GM23338 (cell line): ENCODE data around the gene SCIN. TPM values are rescaled to one million over a fixed set of nuclear protein-coding genes. Genes with fewer than 3 reads are reported as not detected.

ENCODE experiments used
- ATAC-seq: fragments of 200-7000 bp; cut with Tn5 transposase; 3 replicates; pipeline ENCODE4 v1.9.1; 2020
- DNase-seq: peaks from one replicate; pipeline ENCODE4 v3.0.0-alpha.2; 2015; ENCODE audit warnings: low spot score
- H2AFZ ChIP-seq: fragments of 200-600 bp; sonication (generic); 2 replicates; pipeline ENCODE4 v1.8.0; 2016; ENCODE audit warnings: antibody characterized with exemption, mild to moderate bottlenecking, moderate library complexity
- H3F3A ChIP-seq: fragments of 200-600 bp; sonication (generic); replicated peaks from 2 replicates; pipeline ENCODE4 v1.8.0; 2017; ENCODE audit warnings: antibody characterized with exemption, mixed run types, low read depth
- H3K27ac ChIP-seq: fragments of 200-600 bp; sonication (generic); 2 replicates; pipeline ENCODE4 v1.6.1; 2016; ENCODE audit warnings: low read depth
- H3K27me3 ChIP-seq: fragments of 200-600 bp; sonication (generic); 2 replicates; pipeline ENCODE4 v1.8.0; 2016; ENCODE audit warnings: mild to moderate bottlenecking, mixed run types, moderate library complexity; ENCODE audit not compliant: insufficient read depth
- H3K36me3 ChIP-seq: fragments of 200-600 bp; sonication (generic); 2 replicates; pipeline ENCODE4 v1.8.0; 2016; ENCODE audit warnings: mild to moderate bottlenecking; ENCODE audit not compliant: insufficient read depth
- H3K4me1 ChIP-seq: fragments of 200-600 bp; sonication (generic); 2 replicates; pipeline ENCODE4 v1.8.0; 2016; ENCODE audit warnings: mild to moderate bottlenecking, moderate library complexity; ENCODE audit not compliant: insufficient read depth
- H3K4me2 ChIP-seq: fragments of 200-600 bp; sonication (generic); 2 replicates; pipeline ENCODE4 v1.7.1; 2017; ENCODE audit warnings: mixed run types
- H3K4me3 ChIP-seq: fragments of 200-600 bp; sonication (generic); 2 replicates; pipeline ENCODE4 v1.6.1; 2016; ENCODE audit warnings: mixed run types
- H3K79me2 ChIP-seq: fragments of 200-600 bp; sonication (generic); replicated peaks from 2 replicates; pipeline ENCODE4 v1.8.0; 2017; ENCODE audit warnings: mild to moderate bottlenecking; ENCODE audit not compliant: insufficient read depth
- H3K9me2 ChIP-seq: fragments of 200-600 bp; sonication (generic); 2 replicates; pipeline ENCODE4 v1.8.0; 2017; ENCODE audit not compliant: insufficient read depth
- H4K20me1 ChIP-seq: fragments of 200-600 bp; sonication (generic); replicated peaks from 2 replicates; pipeline ENCODE4 v1.8.0; 2017; ENCODE audit warnings: mild to moderate bottlenecking; ENCODE audit not compliant: insufficient read depth
- H3K27ac Mint-ChIP-seq: 2 replicates; pipeline ENCODE4 v1.8.0; 2020; ENCODE audit warnings: inconsistent platforms, mild to moderate bottlenecking, moderate library complexity, mixed read lengths
- H3K27me3 Mint-ChIP-seq: 3 replicates; pipeline ENCODE4 v1.8.0; 2022; ENCODE audit warnings: low read depth, mild to moderate bottlenecking, moderate library complexity, mixed read lengths, inconsistent platforms; ENCODE audit not compliant: insufficient read depth, poor library complexity
- H3K36me3 Mint-ChIP-seq: 3 replicates; pipeline ENCODE4 v1.8.0; 2021; ENCODE audit warnings: low read depth, mild to moderate bottlenecking, inconsistent platforms, moderate library complexity, mixed read lengths
- H3K4me1 Mint-ChIP-seq: 3 replicates; pipeline ENCODE4 v1.8.0; 2020; ENCODE audit warnings: mild to moderate bottlenecking, inconsistent platforms, mixed read lengths
- H3K4me3 Mint-ChIP-seq: 3 replicates; pipeline ENCODE4 v1.8.0; 2021; ENCODE audit warnings: moderate library complexity, mild to moderate bottlenecking, inconsistent platforms, mixed read lengths
- H3K9me3 Mint-ChIP-seq: 3 replicates; pipeline ENCODE4 v1.8.0; 2020; ENCODE audit warnings: moderate library complexity, mild to moderate bottlenecking, inconsistent platforms, mixed read lengths
- CREB1 ChIP-seq: fragments of 250-450 bp; sonication (Bioruptor Pico); IDR thresholded peaks from 2 replicates; pipeline ENCODE4 v1.5.0; 2020; ENCODE audit warnings: low read depth, mild to moderate bottlenecking, moderate library complexity
- CTCF ChIP-seq, 2 experiments: fragments of 200-600 bp in 1 of 2; sonication (generic) in 1 of 2; conservative IDR thresholded peaks; 2 replicates each; pipeline versions ENCODE4 v1.5.1 to v1.6.1; 2016 to 2017; ENCODE audit warnings: antibody characterized with exemption in 2 of 2, low read depth in 2 of 2, mild to moderate bottlenecking in 2 of 2, moderate library complexity in 1 of 2
- ETS1 ChIP-seq: IDR thresholded peaks from 2 replicates; pipeline ENCODE4 v1.6.1; 2016; ENCODE audit warnings: antibody characterized with exemption
- EZH2 ChIP-seq: fragments of 200-600 bp; sonication (generic); IDR thresholded peaks from one replicate; pipeline ENCODE4 v1.8.0; 2017; ENCODE audit warnings: antibody characterized with exemption, mild to moderate bottlenecking, low read depth; ENCODE audit not compliant: unreplicated experiment
- EZH2phosphoT487 ChIP-seq: fragments of 200-600 bp; sonication (generic); IDR thresholded peaks from one replicate; pipeline ENCODE4 v1.8.1; 2018; ENCODE audit warnings: antibody characterized with exemption; ENCODE audit not compliant: unreplicated experiment
- JUNB ChIP-seq: IDR thresholded peaks from one replicate; pipeline ENCODE4 v1.6.1; 2016; ENCODE audit warnings: antibody characterized with exemption; ENCODE audit not compliant: unreplicated experiment
- NANOG ChIP-seq: IDR thresholded peaks from 2 replicates; pipeline ENCODE4 v1.6.1; 2016; ENCODE audit warnings: antibody characterized with exemption, borderline replicate concordance
- POLR2AphosphoS5 ChIP-seq: IDR thresholded peaks from 2 replicates; pipeline ENCODE4 v1.6.1; 2016; ENCODE audit warnings: antibody characterized with exemption, low read depth
- REST ChIP-seq: IDR thresholded peaks from one replicate; pipeline ENCODE4 v1.6.1; 2018; ENCODE audit warnings: antibody characterized with exemption; ENCODE audit not compliant: unreplicated experiment
- STAT1 ChIP-seq: IDR thresholded peaks from one replicate; pipeline ENCODE4 v1.6.1; 2016; ENCODE audit warnings: antibody characterized with exemption; ENCODE audit not compliant: unreplicated experiment
- ZNF114 ChIP-seq: fragments of 250-450 bp; sonication (Bioruptor Pico); IDR thresholded peaks from 2 replicates; pipeline ENCODE4 v1.5.0; 2020; ENCODE audit warnings: mild to moderate bottlenecking, moderate library complexity
- ZNF331 ChIP-seq: fragments of 250-450 bp; sonication (Bioruptor Pico); IDR thresholded peaks from 2 replicates; pipeline ENCODE4 v1.5.0; 2020; ENCODE audit warnings: low read depth, mild to moderate bottlenecking, moderate library complexity
- ZNF462 ChIP-seq: fragments of 250-450 bp; sonication (Bioruptor Pico); IDR thresholded peaks from 2 replicates; pipeline ENCODE4 v1.5.0; 2020; ENCODE audit warnings: mild to moderate bottlenecking, moderate library complexity
- polyA plus RNA-seq: library from polyadenylated mRNA; unstranded; fragments of >200 nt; fragmentation: Nextera tagmentation; extraction: Ambion mirVana; gene quantifications from 2 replicates; pipeline ENCODE4 v1.2.1, GENCODE V29; 2016
- total RNA-seq: library from RNA; depleted of rRNA; stranded (reverse); fragments of >200 nt; shearing (Covaris generic); gene quantifications from 2 replicates; pipeline ENCODE4 v1.2.3, GENCODE V29; 2014

SCIN gene
- total and polyA plus RNA-seq, 2 experiments from 2014 or later, result 0.80 to 0.92 TPM

- H3K4me2 ChIP-seq, result peak overlapping the region; percentile 84
- H3K9me2 ChIP-seq, result no peaks in the 10 kb centered on the region
- no peaks in the 10 kb centered on the region for H3F3A ChIP-seq
- no peak for DNase-seq
- Mint-ChIP-seq H3K4me1 (peaks cover 22% of the 10 kb centered on the region), H3K9me3 (no peaks in the 10 kb centered on the region; the same call in 2 of the 3 replicates), H3K27ac (peak overlapping the region; percentile 21; the same call in 1 of the 2 replicates), H3K27me3 (no peaks in the 10 kb centered on the region), H3K36me3 (peaks cover 13% of the 10 kb centered on the region; the same call in 2 of the 3 replicates), H3K4me3 (peak overlapping the region; percentile 86)
- H2AFZ ChIP-seq, result no peak overlapping the region
- no peak for ATAC-seq
- H3K79me2 ChIP-seq, result peaks cover 66% of the 10 kb centered on the region
- H3K36me3 ChIP-seq, result no peaks in the 10 kb centered on the region
- H3K27ac ChIP-seq, result no peak overlapping the region
- H4K20me1 ChIP-seq, result peaks cover 4% of the 10 kb centered on the region
- peaks cover 31% of the 10 kb centered on the region for H3K4me1 ChIP-seq
- TF ChIP-seq ZNF462 (CRISPR knock-in tag), result no peak
- TF ChIP-seq EZH2, result no peak
- TF ChIP-seq CREB1, result no peak
- TF ChIP-seq ETS1, result no peak
- TF ChIP-seq ZNF114, result no peak
- TF ChIP-seq NANOG, result no peak
- no peak for TF ChIP-seq POLR2AphosphoS5
- TF ChIP-seq JUNB, result no peak
- no peak for TF ChIP-seq ZNF331 (CRISPR knock-in tag)
- TF ChIP-seq REST, result no peak
- no peak for TF ChIP-seq STAT1
- no peak for TF ChIP-seq EZH2phosphoT487
- TF ChIP-seq CTCF (conservative IDR thresholded peaks at IDR 0.05; ENCODE audit: low read depth in 2 of 2), result no peak
- no peaks in the 10 kb centered on the region for H3K27me3 ChIP-seq
- peak overlapping the region; percentile 69 for H3K4me3 ChIP-seq
These were observed 118.9 kb downstream of the SCIN start for GRCh38 chr7:12689451-12689850.
